ENCODE data around the gene PIKFYVE. TPM values are rescaled to one million over a fixed set of nuclear protein-coding genes. Genes with fewer than 3 reads are reported as not detected.
"Not testable (repeated sequence)": the region's sequence is repeated elsewhere in the genome, so short reads cannot be mapped to it uniquely, and the experiment has no call there.

The PIKFYVE gene, protein sequence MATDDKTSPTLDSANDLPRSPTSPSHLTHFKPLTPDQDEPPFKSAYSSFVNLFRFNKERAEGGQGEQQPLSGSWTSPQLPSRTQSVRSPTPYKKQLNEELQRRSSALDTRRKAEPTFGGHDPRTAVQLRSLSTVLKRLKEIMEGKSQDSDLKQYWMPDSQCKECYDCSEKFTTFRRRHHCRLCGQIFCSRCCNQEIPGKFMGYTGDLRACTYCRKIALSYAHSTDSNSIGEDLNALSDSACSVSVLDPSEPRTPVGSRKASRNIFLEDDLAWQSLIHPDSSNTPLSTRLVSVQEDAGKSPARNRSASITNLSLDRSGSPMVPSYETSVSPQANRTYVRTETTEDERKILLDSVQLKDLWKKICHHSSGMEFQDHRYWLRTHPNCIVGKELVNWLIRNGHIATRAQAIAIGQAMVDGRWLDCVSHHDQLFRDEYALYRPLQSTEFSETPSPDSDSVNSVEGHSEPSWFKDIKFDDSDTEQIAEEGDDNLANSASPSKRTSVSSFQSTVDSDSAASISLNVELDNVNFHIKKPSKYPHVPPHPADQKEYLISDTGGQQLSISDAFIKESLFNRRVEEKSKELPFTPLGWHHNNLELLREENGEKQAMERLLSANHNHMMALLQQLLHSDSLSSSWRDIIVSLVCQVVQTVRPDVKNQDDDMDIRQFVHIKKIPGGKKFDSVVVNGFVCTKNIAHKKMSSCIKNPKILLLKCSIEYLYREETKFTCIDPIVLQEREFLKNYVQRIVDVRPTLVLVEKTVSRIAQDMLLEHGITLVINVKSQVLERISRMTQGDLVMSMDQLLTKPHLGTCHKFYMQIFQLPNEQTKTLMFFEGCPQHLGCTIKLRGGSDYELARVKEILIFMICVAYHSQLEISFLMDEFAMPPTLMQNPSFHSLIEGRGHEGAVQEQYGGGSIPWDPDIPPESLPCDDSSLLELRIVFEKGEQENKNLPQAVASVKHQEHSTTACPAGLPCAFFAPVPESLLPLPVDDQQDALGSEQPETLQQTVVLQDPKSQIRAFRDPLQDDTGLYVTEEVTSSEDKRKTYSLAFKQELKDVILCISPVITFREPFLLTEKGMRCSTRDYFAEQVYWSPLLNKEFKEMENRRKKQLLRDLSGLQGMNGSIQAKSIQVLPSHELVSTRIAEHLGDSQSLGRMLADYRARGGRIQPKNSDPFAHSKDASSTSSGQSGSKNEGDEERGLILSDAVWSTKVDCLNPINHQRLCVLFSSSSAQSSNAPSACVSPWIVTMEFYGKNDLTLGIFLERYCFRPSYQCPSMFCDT (N-terminal part only)
- total RNA-seq (2014; rRNA removed), result 17.2 and 20.9 TPM in 2 replicates
- polyA plus RNA-seq (2012), result 2.9 TPM

DNA sequence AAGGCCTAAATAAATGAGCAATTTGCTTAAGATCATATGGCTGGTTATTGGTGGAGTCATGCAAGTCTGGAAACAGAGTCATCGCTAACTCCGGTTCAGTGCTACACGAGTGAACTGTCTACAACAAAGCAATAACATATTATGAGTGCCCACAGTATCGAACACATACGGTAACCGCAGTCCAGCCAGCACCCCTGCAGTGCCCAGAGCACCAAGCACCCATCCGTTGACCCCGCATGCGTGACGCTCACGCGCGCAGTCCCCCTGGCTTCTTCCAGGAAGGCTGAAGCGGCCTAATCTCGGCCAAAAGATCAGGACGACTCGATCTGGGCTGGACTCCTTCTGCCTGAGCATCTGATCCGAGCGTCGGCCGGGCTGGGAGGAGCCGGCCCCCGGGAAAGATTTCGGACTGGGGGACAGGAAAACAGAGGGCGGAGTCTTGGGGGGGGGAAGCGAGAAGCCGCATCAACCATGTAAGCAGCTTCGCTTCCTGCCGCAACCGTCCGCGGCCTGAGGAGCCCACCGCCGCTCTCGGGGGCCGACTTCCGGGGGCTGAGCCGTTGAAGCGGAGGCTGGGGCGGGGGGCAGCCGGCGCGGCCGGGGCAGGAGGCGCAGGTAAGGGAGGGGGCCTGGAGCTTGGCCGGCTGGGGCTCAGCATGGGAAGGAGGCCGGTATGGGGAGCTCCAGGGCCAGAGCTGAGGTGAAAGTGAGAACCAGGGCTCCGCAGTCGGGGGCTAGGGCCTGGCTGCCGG is at the start of gene PIKFYVE:
Gene PIKFYVE (plus strand): TSS at position 455 of the 752 bp plus-strand sequence. CDS start 5,265 bp downstream, outside the sequence.
- peak; percentile 99 for DNase-seq (ENCODE audit: low read depth)

DNA sequence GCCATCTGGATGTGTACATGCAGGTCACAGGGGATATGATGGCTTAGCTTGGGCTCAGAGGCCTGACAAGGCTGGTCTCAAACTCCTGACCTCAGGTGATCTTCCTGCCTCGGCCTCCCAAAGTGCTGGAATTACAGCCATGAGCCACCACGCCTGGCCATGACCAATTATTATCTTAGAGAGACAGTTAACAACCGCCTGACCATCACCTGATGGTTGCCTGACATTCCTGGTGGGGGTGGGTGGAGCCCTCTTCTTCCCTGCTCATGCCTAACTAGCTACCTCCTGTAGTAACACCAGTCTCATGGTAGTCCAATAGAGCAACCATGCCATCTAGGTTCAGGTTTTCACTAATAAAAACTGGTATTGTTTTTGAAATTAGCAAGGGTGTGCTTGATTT is 44.2 kb upstream of the PIKFYVE start:
- not testable (repeated sequence) for DNase-seq (ENCODE audit: low read depth)

DNA sequence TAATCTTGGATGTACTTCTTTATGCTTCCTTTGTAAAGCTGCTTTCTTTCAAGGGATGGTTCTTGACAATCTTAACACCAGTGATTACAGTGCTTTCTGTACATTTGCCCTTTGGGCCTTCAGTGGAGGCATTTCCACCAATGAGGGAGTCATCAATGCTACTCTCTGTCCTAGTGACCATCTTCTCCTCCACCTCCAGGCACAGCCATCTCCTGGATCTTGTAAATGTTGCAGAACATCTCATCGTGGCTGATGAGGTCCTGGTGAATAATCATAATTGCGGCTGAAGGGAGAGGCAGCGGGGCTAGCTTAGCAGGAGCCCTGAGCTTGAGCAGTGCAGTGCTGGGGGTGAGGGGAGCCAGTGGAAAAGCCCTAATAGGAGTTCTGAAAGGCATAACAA is 43.7 kb upstream of the PIKFYVE start:
- DNase-seq (ENCODE audit: low read depth), result peak; percentile 70

DNA sequence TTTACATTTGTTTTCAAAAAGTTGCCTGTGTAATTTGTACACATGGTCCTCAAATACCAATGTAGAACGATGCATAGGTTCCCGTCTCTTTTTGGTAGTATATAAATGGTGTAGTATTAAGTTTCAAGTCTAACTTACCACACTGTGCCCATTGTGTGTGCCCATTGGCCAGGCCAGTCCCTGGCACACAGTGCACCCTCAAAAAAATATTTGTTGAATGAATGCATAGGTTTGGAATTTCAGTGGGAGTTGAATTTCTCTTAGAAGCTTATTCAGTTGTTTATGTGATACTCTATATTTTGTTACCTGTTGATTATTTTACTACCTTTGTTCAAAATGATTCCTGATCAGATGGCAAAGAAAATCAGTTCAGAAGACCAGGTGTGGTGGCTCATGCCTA is 41.3 kb upstream of the PIKFYVE start:
- DNase-seq (ENCODE audit: low read depth), result peak; percentile 34

DNA sequence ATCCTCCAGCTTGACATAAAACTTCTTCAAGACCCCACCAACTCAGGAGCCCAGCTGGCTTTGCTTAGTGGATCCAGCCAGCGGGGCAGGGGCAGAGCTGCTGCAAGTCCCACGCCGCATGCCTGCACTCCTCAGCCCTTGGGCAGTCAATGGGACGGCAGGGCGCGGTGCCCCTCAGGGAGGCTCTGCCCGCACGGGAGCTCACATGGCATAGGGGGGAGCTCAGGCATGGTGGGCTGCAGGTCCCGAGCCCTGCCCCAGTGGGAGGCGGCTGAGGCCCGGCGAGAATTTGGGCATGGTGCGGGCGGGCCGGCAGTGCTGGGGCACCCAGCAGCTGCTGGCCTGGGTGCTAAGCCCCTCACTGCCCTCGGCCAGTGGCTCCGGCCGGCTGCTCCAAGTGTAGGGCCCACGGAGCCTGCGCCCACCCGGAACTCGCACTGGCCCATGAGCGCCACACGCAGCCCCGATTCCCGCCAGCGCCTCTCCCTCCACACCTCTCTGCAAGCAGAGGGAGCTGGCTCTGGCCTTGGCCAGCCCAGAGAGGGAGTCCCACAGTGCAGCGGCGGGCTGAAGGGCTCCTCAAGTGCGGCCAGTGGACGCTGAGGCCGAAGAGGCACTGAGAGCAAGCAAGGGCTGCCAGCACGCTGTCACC is 38.3 kb upstream of the PIKFYVE start:
- DNase-seq (ENCODE audit: low read depth), result no peak

DNA sequence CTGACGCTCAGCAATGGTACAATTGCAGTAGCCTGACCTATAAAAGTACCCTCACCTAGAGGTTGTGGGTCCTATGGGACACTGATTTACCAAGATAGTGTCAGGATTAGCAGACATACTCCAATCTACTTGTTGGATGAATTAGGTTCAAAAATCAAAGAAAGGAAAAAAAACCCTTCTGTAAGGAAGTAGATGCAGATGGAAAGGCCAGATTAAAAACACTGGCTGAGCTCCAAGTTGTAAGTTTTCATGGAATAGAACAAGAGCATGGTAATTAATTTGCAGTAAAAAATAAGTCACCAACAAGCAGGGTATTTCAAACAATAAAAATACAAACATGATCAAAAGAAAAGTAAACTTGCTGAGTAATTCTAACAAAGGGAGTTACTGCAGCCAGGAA is 37.6 kb upstream of the PIKFYVE start:
- DNase-seq (ENCODE audit: low read depth), result no peak

DNA sequence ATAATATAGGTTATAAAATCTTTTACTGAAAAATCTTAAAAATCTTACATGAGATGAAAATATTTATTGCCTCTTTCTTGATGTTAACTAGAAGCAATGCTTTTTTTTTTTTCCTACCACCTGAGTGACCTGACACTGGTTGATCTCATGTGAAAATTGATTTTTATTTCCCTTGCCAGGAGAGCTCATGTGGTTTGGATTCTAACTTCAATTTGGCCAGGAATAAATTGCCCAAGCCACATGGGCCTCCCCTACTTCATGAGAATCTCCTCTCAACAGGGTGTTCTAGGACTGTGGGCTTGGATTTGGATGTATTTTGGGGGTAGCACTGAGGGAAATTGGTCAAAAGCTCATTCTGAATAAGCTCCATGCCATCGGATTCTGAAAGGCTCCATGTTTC is 31.3 kb upstream of the PIKFYVE start:
- DNase-seq (ENCODE audit: low read depth), result no peak

DNA sequence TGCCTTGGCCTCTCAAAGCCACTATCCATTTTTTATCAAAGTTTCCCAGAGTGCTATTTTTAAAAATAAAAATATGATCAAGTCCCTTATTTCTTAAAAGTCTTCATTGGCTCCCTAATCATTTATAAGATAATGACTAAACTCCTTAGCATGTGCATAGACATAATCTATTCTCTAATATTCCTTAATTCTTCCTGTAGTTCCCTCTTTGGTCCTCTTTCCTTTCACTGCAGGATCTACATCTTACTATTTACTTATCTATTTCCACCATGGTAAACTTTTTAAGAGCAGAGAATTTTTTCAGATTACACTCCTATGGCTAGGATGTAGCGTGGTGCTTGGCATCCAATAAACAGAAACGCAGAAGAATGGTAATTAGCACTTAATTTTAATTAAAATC is 30.2 kb upstream of the PIKFYVE start:
- DNase-seq (ENCODE audit: low read depth), result no peak

DNA sequence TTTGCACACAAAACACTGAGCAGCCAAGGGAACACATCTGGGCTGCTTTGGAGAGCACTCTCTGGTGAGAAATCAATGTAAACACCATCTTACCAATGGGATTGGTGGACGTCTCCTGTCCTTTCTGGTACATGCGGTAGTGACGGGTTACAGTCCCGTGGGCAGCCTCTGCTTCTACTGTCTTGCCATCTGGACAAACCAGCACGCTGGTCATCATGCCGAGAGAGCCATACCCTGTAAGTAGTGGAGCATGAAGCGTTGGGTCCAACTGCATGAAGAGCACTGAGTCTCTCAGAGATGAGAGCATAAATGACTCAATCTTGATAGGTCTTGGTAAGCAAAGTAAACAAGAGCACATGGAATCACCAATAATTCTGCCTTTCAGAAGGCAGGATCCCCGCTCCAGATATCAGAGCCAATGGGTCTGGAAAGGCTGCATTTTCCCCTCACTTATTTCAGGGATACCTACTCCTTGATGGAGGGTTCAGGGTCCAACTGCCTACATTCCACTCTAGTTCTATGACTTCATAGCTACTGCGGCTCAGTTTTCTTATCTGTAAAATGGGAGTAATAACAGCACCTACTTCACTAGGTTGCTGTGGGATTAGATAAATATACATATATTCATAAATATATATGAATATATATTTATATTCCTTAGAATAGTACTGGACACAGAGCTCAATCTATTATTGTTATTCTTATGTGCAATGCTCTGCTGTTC is 26.1 kb upstream of the PIKFYVE start:
- DNase-seq (ENCODE audit: low read depth), result no peak

DNA sequence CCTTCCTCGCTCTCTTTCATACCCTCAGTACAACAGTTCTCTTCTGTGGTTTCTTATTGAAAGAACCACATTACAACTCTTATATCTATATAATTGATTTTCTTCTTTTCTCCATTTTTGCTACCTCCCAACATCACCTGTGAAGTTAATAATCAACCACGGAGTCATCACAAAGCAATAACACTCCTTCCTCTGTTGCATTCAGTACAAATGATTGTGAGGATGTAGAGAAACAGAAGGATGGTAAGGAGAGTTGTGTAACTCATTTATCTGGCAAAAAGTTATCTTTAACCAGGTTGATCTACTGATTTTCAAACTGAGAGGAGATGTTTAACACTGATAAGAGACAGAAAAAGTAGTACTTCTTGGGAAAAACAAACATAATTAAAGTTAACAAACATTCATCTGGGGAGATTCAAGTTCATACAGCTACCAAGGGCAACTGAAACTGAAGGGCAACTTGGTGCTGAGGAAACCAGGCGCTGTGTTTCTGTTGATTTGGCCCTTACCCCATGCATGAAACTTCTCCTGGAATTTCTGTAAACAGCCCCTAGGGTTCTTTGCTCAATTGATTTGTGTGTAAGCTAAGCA is 25.3 kb upstream of the PIKFYVE start:
- DNase-seq (ENCODE audit: low read depth), result no peak

DNA sequence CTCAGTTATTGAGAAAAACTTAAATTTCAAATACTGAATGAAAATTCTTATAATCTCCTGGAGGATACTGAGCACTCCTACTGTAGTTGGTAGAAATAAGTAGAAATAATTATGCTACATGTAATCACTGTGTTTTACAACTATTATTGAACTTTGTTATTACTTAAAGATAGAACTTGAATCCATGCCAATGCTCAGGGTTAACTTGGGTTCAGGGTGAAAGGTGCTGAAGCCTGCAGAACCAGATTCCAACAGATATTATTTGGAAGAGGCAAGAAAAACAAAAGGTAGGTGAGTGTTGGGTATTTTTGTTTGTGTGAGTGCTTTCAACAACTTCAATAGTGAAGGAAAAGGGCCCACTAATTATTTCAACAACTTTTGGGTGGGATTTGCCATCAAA is 21.6 kb upstream of the PIKFYVE start:
- DNase-seq (ENCODE audit: low read depth), result no peak

DNA sequence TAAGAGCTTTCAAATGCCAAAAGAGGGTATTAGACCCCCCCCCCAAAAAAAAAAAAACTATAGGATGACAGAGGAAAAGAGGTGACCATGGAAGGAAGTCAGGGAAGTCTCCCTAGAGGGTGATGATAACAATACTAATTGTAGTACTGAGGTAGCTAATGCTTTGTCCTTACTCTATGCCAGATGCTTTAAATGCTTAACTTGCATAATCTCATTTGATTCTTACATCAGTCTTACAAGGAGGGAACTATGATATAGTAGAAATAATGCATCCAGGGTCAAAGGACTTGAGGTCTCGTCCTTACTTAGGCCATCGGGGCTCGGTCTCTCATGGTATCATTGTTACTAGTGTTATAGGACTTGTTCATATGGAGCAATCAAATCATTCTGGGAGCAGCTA is 20.3 kb upstream of the PIKFYVE start:
- no peak for DNase-seq (ENCODE audit: low read depth)

DNA sequence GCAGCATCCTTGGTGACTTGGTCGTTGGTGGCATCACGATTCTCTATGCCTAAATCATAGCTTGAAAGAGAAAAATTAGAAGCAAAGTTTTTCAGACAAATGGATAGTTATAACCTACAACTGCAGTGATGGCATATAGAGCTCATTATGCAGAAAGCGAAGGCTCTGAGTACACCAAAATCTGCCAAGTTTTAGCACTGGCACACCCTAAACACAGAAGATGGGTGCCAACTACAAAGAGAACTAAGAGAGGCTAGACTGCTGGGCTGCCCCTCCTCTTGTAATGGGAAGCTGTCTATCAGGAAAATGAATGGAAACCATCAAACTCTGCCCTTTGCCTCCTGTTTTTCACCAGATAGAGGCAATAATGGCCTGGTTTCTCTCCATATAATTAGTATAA is 17.5 kb upstream of the PIKFYVE start:
- no peak for DNase-seq (ENCODE audit: low read depth)

DNA sequence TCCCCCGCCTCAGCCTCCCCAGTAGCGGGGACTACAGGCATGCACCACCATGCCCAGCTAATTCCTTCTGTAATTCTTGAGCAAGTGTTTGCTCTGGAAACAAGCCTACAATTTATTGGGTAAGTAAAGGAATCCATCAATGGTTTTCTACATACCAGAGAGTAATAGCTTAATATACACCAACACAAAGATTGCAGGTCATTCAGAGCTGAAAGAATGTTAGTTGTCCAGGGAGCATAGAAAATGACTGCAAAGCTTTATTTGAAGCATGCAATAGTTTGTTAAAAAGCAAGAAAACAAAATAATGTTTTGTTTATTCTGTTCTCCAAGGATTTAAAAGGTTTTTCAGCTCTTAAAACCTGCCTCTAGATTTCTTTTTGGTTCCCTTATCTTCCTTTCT is 16.8 kb upstream of the PIKFYVE start:
- DNase-seq (ENCODE audit: low read depth), result no peak

DNA sequence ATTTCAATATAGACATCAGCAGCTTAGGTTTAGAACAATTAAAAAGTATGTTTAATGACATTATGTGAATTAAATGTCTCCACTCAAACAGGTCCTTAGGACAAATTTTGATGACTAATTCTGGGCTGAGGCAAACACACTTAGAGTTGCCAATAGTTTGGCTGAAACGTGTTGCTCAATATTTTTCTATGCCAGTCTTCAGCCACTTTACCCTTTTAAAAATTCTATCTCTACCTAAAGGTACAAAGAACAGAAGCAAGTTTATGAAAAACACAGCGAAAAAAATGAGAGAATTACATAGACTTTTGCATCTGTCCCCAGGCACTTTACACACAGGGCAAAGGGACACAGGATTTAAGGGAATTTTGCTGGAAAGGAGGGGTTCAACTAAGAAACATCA is 15.7 kb upstream of the PIKFYVE start:
- no peak for DNase-seq (ENCODE audit: low read depth)

DNA sequence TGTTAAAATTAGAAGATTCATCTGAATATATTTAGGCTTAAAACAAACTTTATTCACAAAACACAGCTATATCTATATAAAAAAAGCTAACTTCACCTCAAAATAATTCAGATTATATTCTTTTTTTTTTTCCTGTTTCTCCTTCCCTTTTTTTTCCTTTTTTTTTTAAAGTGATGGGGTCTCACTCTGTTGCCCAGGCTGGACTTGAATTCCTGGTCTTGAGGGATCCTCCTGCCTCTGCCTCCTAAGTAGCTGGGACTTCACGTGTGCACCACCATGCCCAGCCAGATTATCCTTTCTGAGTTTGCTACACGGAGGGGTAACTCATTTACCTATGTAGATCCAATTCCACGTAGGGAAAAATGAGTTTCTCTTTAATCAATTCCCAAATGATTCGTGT is 15.0 kb upstream of the PIKFYVE start:
- DNase-seq (ENCODE audit: low read depth), result no peak

DNA sequence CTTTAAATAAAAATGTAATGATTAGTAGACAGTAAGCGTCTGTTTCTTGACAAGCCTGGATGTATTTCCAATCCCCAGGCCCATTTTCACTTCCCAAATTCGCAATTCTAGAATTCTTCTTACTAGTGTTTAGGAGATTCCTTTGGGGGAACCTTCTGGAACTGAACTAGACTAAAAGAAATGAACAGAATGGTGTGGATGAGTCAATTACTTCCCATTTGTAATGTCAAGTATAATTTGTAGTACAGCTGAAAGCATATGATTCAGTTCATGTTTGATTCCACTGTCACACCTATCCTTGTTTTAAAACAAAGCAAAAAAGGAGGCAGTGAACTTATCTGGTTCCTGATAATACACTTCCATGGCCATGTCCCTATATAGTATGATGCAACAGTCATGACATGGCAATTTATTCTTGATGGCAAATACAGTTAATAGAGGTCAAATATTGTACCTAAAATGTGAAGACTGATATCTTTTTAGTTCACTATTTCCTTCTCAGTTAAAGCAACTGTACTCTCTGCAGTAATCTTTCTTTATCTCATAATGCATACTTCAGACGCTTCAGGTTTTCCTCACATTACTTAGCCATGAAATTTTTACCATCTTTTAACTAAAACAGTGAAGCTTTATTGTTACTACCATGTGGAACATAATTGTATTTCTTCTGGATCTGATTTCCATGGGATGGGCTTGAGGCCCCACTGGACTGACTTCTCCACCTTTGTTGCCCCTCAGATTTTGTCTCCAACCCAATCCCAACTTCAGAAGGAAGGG is 13.2 kb upstream of the PIKFYVE start:
- no peak for DNase-seq (ENCODE audit: low read depth)

DNA sequence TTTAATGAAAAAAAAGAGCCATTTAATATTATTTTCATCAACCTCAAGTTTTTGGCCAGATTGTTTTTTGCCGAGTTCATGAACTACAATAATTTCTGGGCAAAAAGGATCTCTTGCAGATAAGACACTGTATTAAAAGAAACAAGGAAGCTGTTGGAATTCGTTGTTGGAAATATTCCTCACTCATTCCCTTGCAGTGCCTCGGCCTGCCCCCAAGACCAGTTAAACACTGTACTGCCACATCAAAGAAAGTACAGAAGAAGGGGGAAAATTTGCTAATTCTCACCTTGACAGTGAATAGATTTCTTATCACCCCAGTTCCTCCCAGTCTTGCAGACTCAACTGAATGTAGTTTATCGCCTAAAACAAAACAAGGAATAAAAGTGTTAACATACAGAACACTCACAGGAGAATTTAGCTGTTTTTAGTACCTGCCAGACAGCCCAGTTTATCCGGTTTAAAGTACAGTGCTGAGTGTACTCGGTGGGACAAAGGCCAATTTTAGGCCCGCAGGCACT is 12.4 kb upstream of the PIKFYVE start:
- no peak for DNase-seq (ENCODE audit: low read depth)

Measured in LHCN-M2 (cell line).